Neutrophil (primary cell): ENCODE data around the gene RNF10.

ENCODE experiments used
- H3K27ac ChIP-seq: fragments of 200-600 bp; sonication (generic); 2 replicates; pipeline ENCODE4 v1.5.1; 2016; ENCODE audit warnings: mild to moderate bottlenecking, moderate library complexity
- H3K27me3 ChIP-seq: fragments of 200-600 bp; sonication (generic); 2 replicates; pipeline ENCODE4 v1.6.0; 2016; ENCODE audit warnings: mild to moderate bottlenecking
- H3K36me3 ChIP-seq: fragments of 200-600 bp; sonication (generic); 2 replicates; pipeline ENCODE4 v1.5.1; 2017
- H3K4me1 ChIP-seq, 2 experiments: fragments of 200-600 bp in 1 of 2; sonication (generic) in 1 of 2; 1 replicate in 1 of 2; 2 replicates in 1 of 2; pipeline versions ENCODE4 v1.5.1 to v1.6.1; 2013 to 2016; ENCODE audit warnings: low read depth in 1 of 2, low read length in 1 of 2, mild to moderate bottlenecking in 1 of 2, moderate library complexity in 1 of 2; ENCODE audit not compliant: control insufficient read depth in 1 of 2, insufficient read depth in 1 of 2
- H3K4me3 ChIP-seq, 2 experiments: fragments of 200-600 bp in 1 of 2; sonication (generic) in 1 of 2; 1 replicate in 1 of 2; 2 replicates in 1 of 2; pipeline ENCODE4 v1.5.1; 2013 to 2016; ENCODE audit warnings: low read depth in 1 of 2, low read length in 1 of 2, mild to moderate bottlenecking in 1 of 2, moderate library complexity in 1 of 2
- H3K9me3 ChIP-seq: fragments of 200-600 bp; sonication (generic); 2 replicates; pipeline ENCODE4 v1.5.1; 2016
- TF ChIP-seq, protein P1 (sequence below): fragments of 200-600 bp; sonication (generic); IDR thresholded peaks from 2 replicates; pipeline ENCODE4 v1.5.1; 2016; ENCODE audit warnings: antibody characterized with exemption

Gene RNF10

GRCh38 chr12:120532701-120533238 is 1.4 kb upstream of the RNF10 start:
- no peaks in the 10 kb centered on the region for H3K27me3 ChIP-seq
- H3K4me3 ChIP-seq: no peak overlapping the region
- no peak overlapping the region for H3K27ac ChIP-seq
- peaks cover 4% of the 10 kb centered on the region for H3K36me3 ChIP-seq
- no peaks in the 10 kb centered on the region for H3K9me3 ChIP-seq
- peaks cover 50 to 56% of the 10 kb centered on the region in 2 experiments for H3K4me1 ChIP-seq
- TF ChIP-seq, protein P1, sequence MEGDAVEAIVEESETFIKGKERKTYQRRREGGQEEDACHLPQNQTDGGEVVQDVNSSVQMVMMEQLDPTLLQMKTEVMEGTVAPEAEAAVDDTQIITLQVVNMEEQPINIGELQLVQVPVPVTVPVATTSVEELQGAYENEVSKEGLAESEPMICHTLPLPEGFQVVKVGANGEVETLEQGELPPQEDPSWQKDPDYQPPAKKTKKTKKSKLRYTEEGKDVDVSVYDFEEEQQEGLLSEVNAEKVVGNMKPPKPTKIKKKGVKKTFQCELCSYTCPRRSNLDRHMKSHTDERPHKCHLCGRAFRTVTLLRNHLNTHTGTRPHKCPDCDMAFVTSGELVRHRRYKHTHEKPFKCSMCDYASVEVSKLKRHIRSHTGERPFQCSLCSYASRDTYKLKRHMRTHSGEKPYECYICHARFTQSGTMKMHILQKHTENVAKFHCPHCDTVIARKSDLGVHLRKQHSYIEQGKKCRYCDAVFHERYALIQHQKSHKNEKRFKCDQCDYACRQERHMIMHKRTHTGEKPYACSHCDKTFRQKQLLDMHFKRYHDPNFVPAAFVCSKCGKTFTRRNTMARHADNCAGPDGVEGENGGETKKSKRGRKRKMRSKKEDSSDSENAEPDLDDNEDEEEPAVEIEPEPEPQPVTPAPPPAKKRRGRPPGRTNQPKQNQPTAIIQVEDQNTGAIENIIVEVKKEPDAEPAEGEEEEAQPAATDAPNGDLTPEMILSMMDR: no peak

- H3K9me3 ChIP-seq: no peaks in the 10 kb centered on the region
- peaks cover 59 to 61% of the 10 kb centered on the region in 2 experiments for H3K4me1 ChIP-seq
- H3K4me3 ChIP-seq: peak overlapping the region; percentile 79 to 98
- peaks cover 4% of the 10 kb centered on the region for H3K36me3 ChIP-seq
- no peaks in the 10 kb centered on the region for H3K27me3 ChIP-seq
- TF ChIP-seq, protein P1: no peak
- H3K27ac ChIP-seq: peak overlapping the region; percentile 92
These were observed 823 bp downstream of the RNF10 start for GRCh38 chr12:120534703-120535655.

DNA sequence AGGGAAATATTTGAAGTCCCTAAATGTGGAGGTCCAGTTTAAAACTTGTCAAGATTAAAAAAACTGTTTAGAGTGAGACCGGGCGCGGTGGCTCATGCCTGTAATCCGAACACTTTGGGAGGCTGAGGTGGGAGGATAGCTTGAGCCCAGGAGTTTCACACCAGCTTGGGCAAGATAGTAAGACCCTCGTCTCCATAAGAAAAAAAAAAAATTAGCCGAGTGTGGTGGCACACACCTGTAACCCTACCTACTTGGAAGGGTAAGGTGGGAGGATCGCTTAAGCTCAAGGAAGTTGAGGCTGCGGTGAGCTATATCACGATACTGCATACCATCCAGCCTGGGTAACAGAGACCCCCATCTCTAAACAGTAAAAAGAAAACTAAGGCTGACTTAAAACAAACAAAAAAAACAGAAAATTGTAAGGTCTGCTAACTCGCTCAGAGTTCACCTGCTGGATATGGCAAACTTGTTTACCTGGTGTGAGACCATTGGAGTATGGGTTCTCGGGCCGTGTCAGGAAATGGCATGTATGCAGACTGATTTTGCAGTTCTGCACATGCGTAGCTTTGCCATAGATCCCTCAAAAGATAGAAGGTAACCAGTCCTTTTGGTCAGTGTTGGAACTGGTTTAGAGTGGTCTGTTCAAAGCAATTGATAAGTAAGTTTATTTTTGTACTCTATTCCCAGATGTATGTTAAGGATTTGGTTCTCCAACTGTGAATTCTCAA is 2.1 kb downstream of the RNF10 start:
- TF ChIP-seq, protein P1: no peak
- peaks cover 66 to 68% of the 10 kb centered on the region in 2 experiments for H3K4me1 ChIP-seq
- peaks cover 4% of the 10 kb centered on the region for H3K36me3 ChIP-seq
- H3K27ac ChIP-seq: peak overlapping the region; percentile 92
- H3K27me3 ChIP-seq: no peaks in the 10 kb centered on the region
- no peaks in the 10 kb centered on the region for H3K9me3 ChIP-seq
- peak overlapping the region; percentile 79 to 98 for H3K4me3 ChIP-seq

DNA sequence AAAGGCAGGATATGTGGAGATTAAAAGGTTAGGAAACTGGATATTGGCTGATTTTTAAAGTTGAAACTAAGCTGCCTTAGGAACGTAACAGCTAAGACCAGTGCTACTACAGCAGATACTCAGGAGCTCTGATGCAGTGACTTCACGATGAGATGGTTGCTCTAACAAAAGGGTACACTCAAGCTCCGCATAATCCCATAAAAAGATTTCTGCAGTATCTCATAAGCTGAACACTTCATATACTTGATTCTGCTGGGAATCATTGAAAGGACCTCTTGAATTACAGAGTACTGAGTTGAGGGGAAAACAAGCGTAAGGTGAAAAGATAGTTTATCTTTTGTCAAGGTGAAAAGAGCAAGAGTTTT is 3.7 kb downstream of the RNF10 start:
- peak overlapping the region; percentile 79 to 98 for H3K4me3 ChIP-seq
- peaks cover 9% of the 10 kb centered on the region for H3K36me3 ChIP-seq
- no peaks in the 10 kb centered on the region for H3K27me3 ChIP-seq
- H3K27ac ChIP-seq: peak overlapping the region; percentile 92
- TF ChIP-seq, protein P1: no peak
- no peaks in the 10 kb centered on the region for H3K9me3 ChIP-seq
- peaks cover 83 to 84% of the 10 kb centered on the region in 2 experiments for H3K4me1 ChIP-seq

DNA sequence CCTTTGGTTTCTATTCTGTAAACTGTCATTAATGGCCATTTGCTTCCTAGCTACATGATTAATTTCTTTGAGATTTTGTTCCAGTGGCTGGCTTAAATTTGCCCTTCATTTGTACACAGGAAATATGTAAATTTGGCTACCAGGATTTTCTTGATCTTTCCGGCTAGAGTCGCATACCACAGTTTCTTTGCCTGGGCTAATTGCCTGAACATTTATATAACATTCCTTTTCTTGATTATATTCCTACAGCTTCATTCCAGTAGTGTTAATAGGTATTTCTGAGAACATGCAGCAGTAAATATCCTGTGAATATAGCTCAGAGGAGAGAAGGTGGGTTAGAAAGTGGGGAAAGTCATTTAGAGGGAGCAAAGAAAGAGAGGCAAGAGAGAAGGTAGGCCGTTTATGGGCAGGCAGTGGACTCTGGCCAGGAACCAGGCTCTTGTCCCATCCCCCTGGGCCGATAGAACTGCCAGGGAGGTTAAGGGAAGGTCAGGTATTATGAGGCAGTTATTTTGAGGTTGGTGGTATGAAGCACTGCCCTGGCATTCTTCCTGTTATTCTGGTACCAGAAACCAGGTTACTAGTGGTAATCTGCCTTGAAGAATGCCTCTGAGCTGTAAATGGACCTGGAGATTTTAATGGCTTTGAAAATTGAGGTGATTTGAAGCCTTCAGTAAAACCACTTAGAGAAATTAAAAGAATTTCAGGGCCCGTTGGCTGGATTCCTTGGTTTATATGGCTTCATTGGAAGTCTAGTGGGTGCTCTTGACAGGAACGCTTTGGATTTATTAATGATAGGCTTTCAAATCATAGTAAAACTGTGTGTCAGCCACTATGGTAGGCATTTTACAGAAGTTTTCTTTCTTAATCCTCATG is 4.4 kb downstream of the RNF10 start:
- Histone ChIP-seq H3K9me3 (no peaks in the 10 kb centered on the region), H3K27ac (peak overlapping the region; percentile 92), H3K27me3 (no peaks in the 10 kb centered on the region), H3K36me3 (peaks cover 13% of the 10 kb centered on the region), H3K4me3 (peak overlapping the region; percentile 79 to 98), H3K4me1 (peaks cover 89% of the 10 kb centered on the region in 2 experiments)
- TF ChIP-seq, protein P1: no peak
